Neutrophil (primary cell): ENCODE measurements around the gene ARRDC1.

ENCODE experiments used
- H3K27ac ChIP-seq: fragments of 200-600 bp; sonication (generic); 2 replicates; pipeline ENCODE4 v1.5.1; 2016; ENCODE audit warnings: mild to moderate bottlenecking, moderate library complexity
- H3K27me3 ChIP-seq: fragments of 200-600 bp; sonication (generic); 2 replicates; pipeline ENCODE4 v1.6.0; 2016; ENCODE audit warnings: mild to moderate bottlenecking
- H3K36me3 ChIP-seq: fragments of 200-600 bp; sonication (generic); 2 replicates; pipeline ENCODE4 v1.5.1; 2017
- H3K4me1 ChIP-seq, 2 experiments: fragments of 200-600 bp in 1 of 2; sonication (generic) in 1 of 2; 1 replicate in 1 of 2; 2 replicates in 1 of 2; pipeline versions ENCODE4 v1.5.1 to v1.6.1; 2013 to 2016; ENCODE audit warnings: low read depth in 1 of 2, low read length in 1 of 2, mild to moderate bottlenecking in 1 of 2, moderate library complexity in 1 of 2; ENCODE audit not compliant: control insufficient read depth in 1 of 2, insufficient read depth in 1 of 2
- H3K4me3 ChIP-seq, 2 experiments: fragments of 200-600 bp in 1 of 2; sonication (generic) in 1 of 2; 1 replicate in 1 of 2; 2 replicates in 1 of 2; pipeline ENCODE4 v1.5.1; 2013 to 2016; ENCODE audit warnings: low read depth in 1 of 2, low read length in 1 of 2, mild to moderate bottlenecking in 1 of 2, moderate library complexity in 1 of 2
- H3K9me3 ChIP-seq: fragments of 200-600 bp; sonication (generic); 2 replicates; pipeline ENCODE4 v1.5.1; 2016
- TF ChIP-seq, protein P1 (sequence below): fragments of 200-600 bp; sonication (generic); IDR thresholded peaks from 2 replicates; pipeline ENCODE4 v1.5.1; 2016; ENCODE audit warnings: antibody characterized with exemption

Gene ARRDC1

DNA sequence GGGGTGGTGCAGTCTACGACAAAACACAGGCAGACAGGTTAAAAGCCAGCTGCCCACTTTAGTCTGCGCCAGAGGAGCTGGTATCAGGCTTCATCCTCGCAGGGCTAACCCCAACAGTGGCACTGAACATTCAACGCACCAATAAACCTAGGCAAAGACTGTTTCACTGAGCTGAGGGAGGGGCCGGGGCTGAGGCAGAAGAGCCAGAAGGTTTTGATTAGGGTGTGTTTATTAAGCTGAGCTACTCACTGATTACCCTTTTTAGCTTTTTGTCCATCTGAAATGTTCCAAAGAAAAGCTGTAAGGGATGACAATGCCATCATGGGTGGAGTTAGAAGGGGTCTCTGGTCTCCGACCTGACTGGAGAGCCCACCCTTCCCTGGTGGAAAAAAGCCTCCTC is 16.6 kb upstream of the ARRDC1 start:
- Histone ChIP-seq H3K9me3 (no peaks in the 10 kb centered on the region), H3K4me3 (no peak overlapping the region), H3K27ac (no peak overlapping the region), H3K36me3 (no peaks in the 10 kb centered on the region), H3K4me1 (peaks cover 28 to 33% of the 10 kb centered on the region in 2 experiments), H3K27me3 (peaks cover 4% of the 10 kb centered on the region)
- TF ChIP-seq, protein P1, sequence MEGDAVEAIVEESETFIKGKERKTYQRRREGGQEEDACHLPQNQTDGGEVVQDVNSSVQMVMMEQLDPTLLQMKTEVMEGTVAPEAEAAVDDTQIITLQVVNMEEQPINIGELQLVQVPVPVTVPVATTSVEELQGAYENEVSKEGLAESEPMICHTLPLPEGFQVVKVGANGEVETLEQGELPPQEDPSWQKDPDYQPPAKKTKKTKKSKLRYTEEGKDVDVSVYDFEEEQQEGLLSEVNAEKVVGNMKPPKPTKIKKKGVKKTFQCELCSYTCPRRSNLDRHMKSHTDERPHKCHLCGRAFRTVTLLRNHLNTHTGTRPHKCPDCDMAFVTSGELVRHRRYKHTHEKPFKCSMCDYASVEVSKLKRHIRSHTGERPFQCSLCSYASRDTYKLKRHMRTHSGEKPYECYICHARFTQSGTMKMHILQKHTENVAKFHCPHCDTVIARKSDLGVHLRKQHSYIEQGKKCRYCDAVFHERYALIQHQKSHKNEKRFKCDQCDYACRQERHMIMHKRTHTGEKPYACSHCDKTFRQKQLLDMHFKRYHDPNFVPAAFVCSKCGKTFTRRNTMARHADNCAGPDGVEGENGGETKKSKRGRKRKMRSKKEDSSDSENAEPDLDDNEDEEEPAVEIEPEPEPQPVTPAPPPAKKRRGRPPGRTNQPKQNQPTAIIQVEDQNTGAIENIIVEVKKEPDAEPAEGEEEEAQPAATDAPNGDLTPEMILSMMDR = no peak

DNA sequence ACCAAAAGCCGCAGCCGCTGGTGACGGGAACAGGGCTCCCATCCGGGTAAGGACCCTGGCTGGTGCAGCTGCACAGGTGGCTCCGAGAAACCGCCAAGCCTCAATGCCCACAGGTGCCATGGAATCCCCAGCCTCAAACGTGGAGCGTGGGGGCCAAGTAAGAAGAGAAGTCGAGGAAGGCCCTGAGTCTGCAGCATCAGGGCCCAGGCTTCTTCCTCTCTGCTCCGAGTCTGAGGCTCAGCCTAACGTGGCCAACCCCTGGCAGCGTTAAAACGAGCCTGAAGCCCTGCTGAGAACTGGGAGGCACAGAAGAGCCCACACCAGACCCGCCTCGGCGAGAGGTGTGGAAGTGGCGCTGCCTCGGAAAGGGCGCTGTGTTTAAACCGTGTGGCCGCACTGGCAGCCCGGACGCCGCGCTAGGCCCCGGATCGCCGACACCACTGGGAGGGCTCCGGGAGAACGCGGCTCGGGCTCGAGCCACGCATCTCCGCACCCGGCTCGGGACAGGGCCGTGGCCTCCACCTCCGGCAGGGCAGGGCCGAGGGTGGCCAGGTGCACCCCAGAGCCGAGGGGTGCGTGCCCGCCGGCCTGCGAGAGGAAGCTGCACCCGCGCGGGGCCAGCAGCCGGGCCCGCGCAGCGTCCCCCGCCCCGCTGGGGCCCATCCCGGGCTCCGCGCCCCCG is 15.9 kb upstream of the ARRDC1 start:
- H3K36me3 ChIP-seq = no peaks in the 10 kb centered on the region
- TF ChIP-seq, protein P1 = no peak
- H3K4me1 ChIP-seq = peaks cover 28 to 33% of the 10 kb centered on the region in 2 experiments
- H3K27me3 ChIP-seq = peaks cover 4% of the 10 kb centered on the region
- H3K27ac ChIP-seq = no peak overlapping the region
- no peaks in the 10 kb centered on the region for H3K9me3 ChIP-seq
- peak overlapping the region; percentile 53 to 55 for H3K4me3 ChIP-seq

DNA sequence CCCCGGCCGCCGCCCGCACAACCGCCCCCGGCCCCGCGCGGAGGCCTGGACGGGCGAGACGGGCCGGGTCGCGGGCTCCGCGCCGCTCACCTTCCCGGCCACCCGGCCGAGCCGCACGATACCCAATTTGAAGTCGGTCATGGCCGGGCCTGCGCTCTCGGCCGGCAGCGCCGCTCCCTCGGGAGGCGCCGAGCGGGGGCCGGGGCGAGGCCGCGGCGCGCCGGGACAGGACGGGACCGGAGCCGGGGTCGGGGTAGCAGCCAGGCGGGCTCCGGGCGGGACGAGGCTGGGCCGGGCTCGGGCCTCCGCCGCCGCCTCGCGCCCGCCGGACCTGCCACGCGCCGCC is 15.4 kb upstream of the ARRDC1 start:
- Histone ChIP-seq H3K4me3 (peak overlapping the region; percentile 53 to 55), H3K27me3 (peaks cover 4% of the 10 kb centered on the region), H3K36me3 (no peaks in the 10 kb centered on the region), H3K9me3 (no peaks in the 10 kb centered on the region), H3K4me1 (peaks cover 28 to 33% of the 10 kb centered on the region in 2 experiments), H3K27ac (no peak overlapping the region)
- TF ChIP-seq, protein P1 = no peak

DNA sequence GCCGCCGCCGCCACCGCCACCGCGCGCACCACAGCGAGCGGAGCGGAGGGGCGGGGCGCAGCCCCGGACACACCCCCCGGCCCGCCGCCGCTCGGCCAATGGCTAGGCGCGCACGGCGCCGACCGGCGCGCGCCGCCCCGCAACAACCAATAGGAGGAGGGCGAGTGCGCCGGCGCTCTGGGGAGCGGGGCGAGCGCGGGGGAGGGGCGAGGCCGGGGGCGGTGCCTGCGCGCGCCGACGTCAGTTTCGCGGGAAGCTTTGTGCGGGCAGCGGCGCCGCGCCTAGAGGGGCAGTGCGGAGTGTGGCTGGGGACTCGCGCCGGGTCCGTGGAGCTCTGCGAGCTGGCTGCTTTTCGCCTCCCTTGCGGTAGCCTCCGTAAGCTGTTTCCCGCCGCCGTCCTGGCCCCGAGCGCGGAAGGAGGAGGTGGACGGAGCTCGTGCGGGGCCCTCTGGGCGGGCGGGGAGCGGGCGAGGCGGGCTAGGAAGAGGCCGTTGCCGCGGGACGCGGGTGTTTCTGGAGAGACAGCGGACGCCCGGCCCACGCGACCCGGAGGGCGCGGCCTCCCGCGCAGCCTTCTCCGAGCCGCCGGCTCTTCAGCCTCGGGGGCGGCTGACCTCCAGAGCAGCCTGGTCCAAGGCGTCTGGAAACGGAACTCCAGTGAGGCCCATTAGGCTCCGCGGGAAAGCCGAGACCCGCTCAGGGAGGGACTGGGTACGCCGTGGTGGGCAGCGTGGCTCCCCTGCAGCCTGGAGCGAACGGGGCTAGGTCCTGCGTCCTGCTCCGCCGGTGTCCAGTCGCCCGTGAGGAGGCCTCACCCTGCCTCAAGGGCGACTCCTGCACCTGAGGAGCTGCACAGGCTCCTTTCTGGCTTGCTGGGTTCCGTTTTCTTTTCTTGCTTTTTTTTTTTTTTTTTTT is 14.8 kb upstream of the ARRDC1 start, which contains the start of gene ZMYND19:
ZMYND19 (minus strand) TSS at position 44 of the 915 bp plus-strand sequence. CDS start 249 bp downstream, outside the sequence.
- H3K27me3 ChIP-seq = peaks cover 4% of the 10 kb centered on the region
- H3K36me3 ChIP-seq = no peaks in the 10 kb centered on the region
- peak within 1 kb of the TSS; percentile 70 for H3K27ac ChIP-seq
- peak within 1 kb of the TSS; percentile 65 to 83 for H3K4me3 ChIP-seq
- H3K9me3 ChIP-seq = no peaks in the 10 kb centered on the region
- H3K4me1 ChIP-seq = peaks cover 28 to 33% of the 10 kb centered on the region in 2 experiments
- TF ChIP-seq, protein P1 = peak; percentile 32

DNA sequence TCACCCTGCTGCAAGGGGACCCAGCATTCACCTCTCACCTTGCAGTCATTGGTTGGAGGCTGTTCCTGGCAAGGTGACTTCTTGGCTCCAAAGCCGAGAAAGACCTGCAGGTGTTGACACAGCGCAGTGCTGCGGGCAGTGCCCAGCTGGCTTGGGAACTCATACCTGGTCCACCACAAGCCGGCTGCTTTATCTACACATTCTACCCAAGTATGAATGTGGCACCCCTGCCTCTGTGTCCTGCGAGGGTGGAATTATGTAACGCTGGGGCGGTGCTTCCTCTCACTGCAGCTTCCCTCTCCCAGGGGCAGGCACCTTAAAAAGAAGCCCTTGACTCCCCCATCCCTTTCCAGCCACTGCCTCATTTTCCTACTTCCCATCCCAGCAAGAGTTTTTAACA is 12.7 kb upstream of the ARRDC1 start:
- H3K4me3 ChIP-seq = peak overlapping the region in 1 of 2 experiments; percentile 15
- H3K9me3 ChIP-seq = no peaks in the 10 kb centered on the region
- peaks cover 28 to 33% of the 10 kb centered on the region in 2 experiments for H3K4me1 ChIP-seq
- no peaks in the 10 kb centered on the region for H3K36me3 ChIP-seq
- TF ChIP-seq, protein P1 = no peak
- H3K27ac ChIP-seq = peak overlapping the region; percentile 50
- peaks cover 4% of the 10 kb centered on the region for H3K27me3 ChIP-seq
